ENCODE measurements around the gene NXF3.

GRCh38 chrX:103107836-103108235 lies 14.9 kb upstream of the NXF3 start:
- TF ChIP-seq CTCF (IDR thresholded peaks at IDR 0.05) (no peak), ZFX (IDR thresholded peaks at IDR 0.05; ENCODE audit: borderline replicate concordance) (no peak)
